Stomach smooth muscle (tissue), 2 donors: ENCODE data around the gene FAXC.
"Not testable (repeated sequence)": the region's sequence is repeated elsewhere in the genome, so short reads cannot be mapped to it uniquely, and the experiment has no call there.

ENCODE experiments used
- H3K27ac ChIP-seq: one replicate; pipeline ENCODE4 v1.7.0; 2013; ENCODE audit warnings: mild to moderate bottlenecking, low read length, inconsistent platforms
- H3K27me3 ChIP-seq, 2 donors: one replicate each; pipeline ENCODE4 v1.7.0; 2013; ENCODE audit warnings: low read length in 2 of 2; ENCODE audit not compliant: insufficient read depth in 2 of 2, control insufficient read depth in 1 of 2
- H3K36me3 ChIP-seq, 2 donors: one replicate each; pipeline ENCODE4 v1.7.0; 2013; ENCODE audit warnings: low read length in 2 of 2; ENCODE audit not compliant: control insufficient read depth in 2 of 2, insufficient read depth in 2 of 2
- H3K4me1 ChIP-seq: one replicate; pipeline ENCODE4 v1.7.0; 2013; ENCODE audit warnings: low read length; ENCODE audit not compliant: control insufficient read depth, insufficient read depth
- H3K4me3 ChIP-seq, 2 donors: one replicate each; pipeline ENCODE4 v1.7.0; 2013; ENCODE audit warnings: low read length in 2 of 2
- H3K9ac ChIP-seq, 2 donors: one replicate each; pipeline ENCODE4 v1.7.0; 2013; ENCODE audit warnings: low read length in 2 of 2, mild to moderate bottlenecking in 1 of 2
- H3K9me3 ChIP-seq, 2 donors: one replicate each; pipeline ENCODE4 v1.7.0; 2013; ENCODE audit warnings: low read length in 2 of 2; ENCODE audit not compliant: control insufficient read depth in 2 of 2
- donor health status: healthy.
- donor health status: Pancreatic carcinoma.

The FAXC gene

GRCh38 chr6:99288668-99289067 lies 60.8 kb downstream of the FAXC start:
- Histone ChIP-seq H3K27ac (no peak overlapping the region), H3K9ac (no peak overlapping the region), H3K36me3 (peaks cover 13 to 17% of the 10 kb centered on the region in 2 donors), H3K4me3 (no peak overlapping the region), H3K9me3 (no peaks in the 10 kb centered on the region), H3K4me1 (peaks cover 4% of the 10 kb centered on the region), H3K27me3 (no peaks in the 10 kb centered on the region)

GRCh38 chr6:99287523-99287922 lies 62.0 kb downstream of the FAXC start:
- no peak overlapping the region for H3K9ac ChIP-seq
- H3K4me3 ChIP-seq: no peak overlapping the region
- H3K27ac ChIP-seq: no peak overlapping the region
- H3K4me1 ChIP-seq: peaks cover 4% of the 10 kb centered on the region
- no peaks in the 10 kb centered on the region for H3K27me3 ChIP-seq
- H3K36me3 ChIP-seq: peaks cover 13 to 15% of the 10 kb centered on the region in 2 donors
- no peaks in the 10 kb centered on the region for H3K9me3 ChIP-seq

- no peaks in the 10 kb centered on the region for H3K27me3 ChIP-seq
- no peak overlapping the region for H3K4me3 ChIP-seq
- H3K27ac ChIP-seq: no peak overlapping the region
- H3K9ac ChIP-seq: no peak overlapping the region
- H3K9me3 ChIP-seq: no peaks in the 10 kb centered on the region
- H3K4me1 ChIP-seq: peaks cover 4% of the 10 kb centered on the region
- H3K36me3 ChIP-seq: peaks cover 4 to 8% of the 10 kb centered on the region in 2 donors
These were observed 63.6 kb downstream of the FAXC start for GRCh38 chr6:99285881-99286280.

GRCh38 chr6:99282479-99283062 lies 66.9 kb downstream of the FAXC start:
- no peak overlapping the region for H3K27ac ChIP-seq
- no peaks in the 10 kb centered on the region for H3K27me3 ChIP-seq
- no peaks in the 10 kb centered on the region for H3K9me3 ChIP-seq
- no peaks in the 10 kb centered on the region for H3K4me1 ChIP-seq
- no peak overlapping the region for H3K9ac ChIP-seq
- H3K4me3 ChIP-seq: no peak overlapping the region
- H3K36me3 ChIP-seq: peaks cover 4 to 7% of the 10 kb centered on the region in 2 donors

- H3K4me3 ChIP-seq: no peak overlapping the region
- no peaks in the 10 kb centered on the region for H3K9me3 ChIP-seq
- H3K27ac ChIP-seq: no peak overlapping the region
- H3K4me1 ChIP-seq: no peaks in the 10 kb centered on the region
- H3K36me3 ChIP-seq: peaks cover 4 to 7% of the 10 kb centered on the region in 2 donors
- no peak overlapping the region for H3K9ac ChIP-seq
- H3K27me3 ChIP-seq: no peaks in the 10 kb centered on the region
These were observed 72.7 kb downstream of the FAXC start for GRCh38 chr6:99276747-99277146.

GRCh38 chr6:99270826-99271225 lies 78.6 kb downstream of the FAXC start:
- Histone ChIP-seq H3K27me3 (no peaks in the 10 kb centered on the region), H3K9me3 (no peaks in the 10 kb centered on the region), H3K36me3 (no peaks in the 10 kb centered on the region), H3K9ac (peak overlapping the region; percentile 40 to 68), H3K4me3 (peak overlapping the region; percentile 41 to 63), H3K27ac (no peak overlapping the region), H3K4me1 (peaks cover 6% of the 10 kb centered on the region)

GRCh38 chr6:99270030-99270429 lies 79.4 kb downstream of the FAXC start:
- no peaks in the 10 kb centered on the region for H3K9me3 ChIP-seq
- H3K27me3 ChIP-seq: no peaks in the 10 kb centered on the region
- H3K4me3 ChIP-seq: no peak overlapping the region
- H3K9ac ChIP-seq: peak overlapping the region in 1 of 2 donors; percentile 40
- H3K4me1 ChIP-seq: peaks cover 6% of the 10 kb centered on the region
- no peaks in the 10 kb centered on the region for H3K36me3 ChIP-seq
- no peak overlapping the region for H3K27ac ChIP-seq

- no peaks in the 10 kb centered on the region for H3K27me3 ChIP-seq
- peaks cover 6% of the 10 kb centered on the region for H3K4me1 ChIP-seq
- no peaks in the 10 kb centered on the region for H3K9me3 ChIP-seq
- H3K4me3 ChIP-seq: no peak overlapping the region
- no peak overlapping the region for H3K9ac ChIP-seq
- H3K36me3 ChIP-seq: no peaks in the 10 kb centered on the region
- no peak overlapping the region for H3K27ac ChIP-seq
These were observed 80.3 kb downstream of the FAXC start for GRCh38 chr6:99269207-99269606.

- not testable (repeated sequence) for H3K4me3 ChIP-seq, H3K9ac ChIP-seq, H3K9me3 ChIP-seq, H3K27ac ChIP-seq, H3K4me1 ChIP-seq, H3K36me3 ChIP-seq, H3K27me3 ChIP-seq
These were observed 82.5 kb downstream of the FAXC start for GRCh38 chr6:99266996-99267395.

- H3K4me3 ChIP-seq, H3K9ac ChIP-seq, H3K27me3 ChIP-seq, H3K27ac ChIP-seq, H3K4me1 ChIP-seq, H3K36me3 ChIP-seq, H3K9me3 ChIP-seq: not testable (repeated sequence)
These were observed 84.0 kb downstream of the FAXC start for GRCh38 chr6:99265447-99265846.

- H3K36me3 ChIP-seq: no peaks in the 10 kb centered on the region
- H3K9me3 ChIP-seq: no peaks in the 10 kb centered on the region
- H3K4me3 ChIP-seq: no peak overlapping the region
These were observed 94.6 kb downstream of the FAXC start for GRCh38 chr6:99254616-99255550.

More at GRCh38 chr6:99254616-99255550, 94.6 kb downstream of the FAXC start:
- H3K9ac ChIP-seq: no peak overlapping the region
- no peaks in the 10 kb centered on the region for H3K4me1 ChIP-seq
- H3K27me3 ChIP-seq: no peaks in the 10 kb centered on the region
- H3K27ac ChIP-seq: no peak overlapping the region
